AG10803 (cell line): ENCODE data around the gene ITFG1.

Experiments
- DNase-seq: peaks from one replicate; pipeline ENCODE4 v3.0.0; 2010; ENCODE audit warnings: low read depth
- H3K4me3 ChIP-seq: 2 replicates; pipeline ENCODE4 v1.5.1; 2011; ENCODE audit warnings: mild to moderate bottlenecking, low read length, control low read depth
- TF ChIP-seq, protein P1 (sequence below): conservative IDR thresholded peaks from 2 replicates; pipeline ENCODE4 v1.5.1; 2011; ENCODE audit warnings: mild to moderate bottlenecking, low read length, control low read depth, inconsistent platforms

The ITFG1 gene

DNA sequence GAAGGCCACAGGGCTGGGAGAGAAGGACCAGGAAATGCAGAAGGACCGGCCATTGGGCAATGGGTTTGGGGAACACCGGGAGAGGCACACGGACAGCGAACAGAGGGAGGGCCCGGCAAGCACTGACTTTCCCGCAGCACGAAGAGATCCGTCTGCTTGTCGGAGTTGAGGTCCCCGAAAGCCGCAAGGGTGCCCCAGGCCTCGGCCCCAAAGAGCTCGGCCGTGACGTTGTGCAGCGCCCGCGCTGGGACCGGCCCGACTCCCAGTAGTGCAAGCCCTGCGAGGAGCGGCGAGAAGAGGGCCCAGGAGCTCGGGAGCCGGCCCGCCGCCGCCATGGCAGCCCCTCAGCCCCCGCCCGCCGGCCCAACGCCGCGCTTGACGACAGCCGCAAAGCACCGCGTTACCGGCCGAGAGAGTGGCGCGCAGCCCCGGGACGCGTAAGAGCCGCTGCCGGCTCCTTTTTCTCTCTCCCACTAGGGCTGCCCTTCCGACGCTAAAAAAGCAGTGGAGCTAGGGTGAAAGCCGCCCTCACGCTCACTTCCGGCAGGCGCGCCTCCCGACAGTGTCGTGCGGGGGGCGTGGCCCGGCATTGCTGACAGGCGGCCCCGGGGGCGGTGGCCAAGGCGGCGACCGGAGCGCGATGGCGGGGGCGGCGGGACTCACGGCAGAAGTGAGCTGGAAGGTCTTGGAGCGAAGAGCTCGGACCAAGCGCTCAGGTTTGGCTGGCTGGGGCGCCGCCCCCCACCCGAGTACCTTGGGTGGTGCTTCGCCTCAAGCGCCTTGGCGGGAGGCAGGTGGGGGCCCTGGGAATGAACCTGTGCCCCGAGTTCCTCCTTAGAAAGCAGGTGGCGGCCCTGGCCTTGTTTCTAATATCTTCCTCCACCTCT is at the start of gene ITFG1, which contains the start of gene PHKB:
Gene ITFG1, minus strand, starts transcription at position 353 of the 887 bp plus-strand sequence. Its CDS starts 18 bp downstream, at position 335.
Gene PHKB, plus strand, starts transcription at position 621 of the 887 bp plus-strand sequence. Its CDS starts 20 bp downstream, at position 641.
- H3K4me3 ChIP-seq, result peak within 1 kb of the TSS; percentile 98
- TF ChIP-seq, protein P1, sequence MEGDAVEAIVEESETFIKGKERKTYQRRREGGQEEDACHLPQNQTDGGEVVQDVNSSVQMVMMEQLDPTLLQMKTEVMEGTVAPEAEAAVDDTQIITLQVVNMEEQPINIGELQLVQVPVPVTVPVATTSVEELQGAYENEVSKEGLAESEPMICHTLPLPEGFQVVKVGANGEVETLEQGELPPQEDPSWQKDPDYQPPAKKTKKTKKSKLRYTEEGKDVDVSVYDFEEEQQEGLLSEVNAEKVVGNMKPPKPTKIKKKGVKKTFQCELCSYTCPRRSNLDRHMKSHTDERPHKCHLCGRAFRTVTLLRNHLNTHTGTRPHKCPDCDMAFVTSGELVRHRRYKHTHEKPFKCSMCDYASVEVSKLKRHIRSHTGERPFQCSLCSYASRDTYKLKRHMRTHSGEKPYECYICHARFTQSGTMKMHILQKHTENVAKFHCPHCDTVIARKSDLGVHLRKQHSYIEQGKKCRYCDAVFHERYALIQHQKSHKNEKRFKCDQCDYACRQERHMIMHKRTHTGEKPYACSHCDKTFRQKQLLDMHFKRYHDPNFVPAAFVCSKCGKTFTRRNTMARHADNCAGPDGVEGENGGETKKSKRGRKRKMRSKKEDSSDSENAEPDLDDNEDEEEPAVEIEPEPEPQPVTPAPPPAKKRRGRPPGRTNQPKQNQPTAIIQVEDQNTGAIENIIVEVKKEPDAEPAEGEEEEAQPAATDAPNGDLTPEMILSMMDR, result no peak
- peak; percentile 92 for DNase-seq

DNA sequence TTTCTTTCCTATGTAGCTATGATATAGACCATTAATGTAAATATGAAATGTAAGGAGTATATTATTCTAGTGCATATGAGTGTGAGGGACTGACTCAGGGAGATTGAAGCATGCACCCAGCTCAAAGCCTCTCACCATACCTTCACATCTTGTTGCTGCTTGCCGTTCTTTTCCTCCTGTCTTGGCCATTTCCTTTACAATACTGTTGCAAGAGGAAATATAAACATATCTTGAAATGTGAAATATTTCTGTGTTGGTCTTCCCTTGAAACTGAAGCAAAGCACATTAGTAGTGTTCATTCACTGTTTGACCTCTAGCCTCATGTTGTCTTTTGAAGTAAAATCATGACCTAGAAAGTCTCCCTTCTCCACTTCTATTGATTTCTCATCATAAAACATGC is 46.8 kb upstream of the ITFG1 start:
- no peak overlapping the region for H3K4me3 ChIP-seq
- TF ChIP-seq, protein P1, result no peak
- DNase-seq, result no peak

DNA sequence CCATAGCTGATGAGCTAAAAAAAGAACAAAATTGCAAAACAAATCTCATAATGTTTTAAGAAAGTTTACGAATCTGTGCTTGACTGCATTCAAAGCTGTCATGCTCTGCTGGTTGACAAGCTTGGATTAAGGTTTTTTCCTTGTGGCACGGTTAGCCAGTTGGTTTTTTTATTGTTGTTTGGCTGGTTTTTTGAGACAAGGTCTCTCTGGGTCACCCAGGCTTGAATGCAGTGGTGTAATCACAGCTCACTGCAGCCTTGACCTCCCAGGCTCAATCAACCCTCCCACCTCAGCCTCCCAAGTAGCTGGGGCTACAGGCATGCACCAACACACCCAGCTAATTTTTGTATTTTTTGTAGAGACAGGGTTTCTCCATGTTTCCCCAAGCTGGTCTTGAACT is 45.9 kb upstream of the ITFG1 start:
- no peak for DNase-seq
- TF ChIP-seq, protein P1, result no peak

DNA sequence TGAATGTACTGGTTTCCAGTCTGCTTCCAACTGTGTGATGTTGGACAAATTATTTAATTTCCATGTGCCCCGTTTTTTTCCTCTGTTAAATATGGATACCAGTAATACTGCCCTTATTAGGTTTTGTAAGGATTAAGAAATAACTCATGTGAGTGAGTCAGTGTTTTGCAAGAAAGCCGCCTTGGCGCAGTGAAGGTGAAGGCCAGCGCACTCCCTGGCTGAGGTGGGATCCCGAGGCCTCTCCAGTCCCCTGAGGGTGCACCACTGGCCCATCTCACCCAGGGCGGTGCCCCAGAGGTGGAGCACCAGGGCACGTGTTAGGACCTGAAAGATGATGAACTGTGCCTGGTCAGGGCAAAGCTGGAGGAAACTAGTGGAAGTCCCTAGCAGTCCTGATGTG is 43.7 kb upstream of the ITFG1 start:
- DNase-seq, result no peak
- TF ChIP-seq, protein P1, result no peak
- H3K4me3 ChIP-seq, result no peak overlapping the region

More for the DNA sequence above, 45.9 kb upstream of the ITFG1 start:
- no peak overlapping the region for H3K4me3 ChIP-seq

DNA sequence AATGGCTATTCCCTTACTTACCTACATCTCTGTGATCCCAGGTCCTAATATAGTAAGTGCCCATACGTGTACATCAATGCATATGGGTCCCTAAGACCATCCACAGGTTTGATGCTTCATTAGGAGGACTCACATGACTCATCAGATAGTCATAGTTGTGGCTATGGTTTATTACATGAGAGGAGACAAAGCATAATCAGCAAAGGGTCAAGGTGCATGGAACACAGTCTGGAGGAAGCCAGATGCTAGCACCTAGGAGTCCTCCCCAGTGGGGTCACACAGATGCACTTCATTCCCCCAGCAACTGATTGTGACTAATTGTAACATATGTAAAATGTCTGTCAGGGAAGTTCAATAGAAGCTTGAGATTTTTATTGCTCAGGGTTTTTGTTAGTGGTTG is 43.1 kb upstream of the ITFG1 start:
- no peak for DNase-seq
- H3K4me3 ChIP-seq, result no peak overlapping the region
- TF ChIP-seq, protein P1, result no peak

DNA sequence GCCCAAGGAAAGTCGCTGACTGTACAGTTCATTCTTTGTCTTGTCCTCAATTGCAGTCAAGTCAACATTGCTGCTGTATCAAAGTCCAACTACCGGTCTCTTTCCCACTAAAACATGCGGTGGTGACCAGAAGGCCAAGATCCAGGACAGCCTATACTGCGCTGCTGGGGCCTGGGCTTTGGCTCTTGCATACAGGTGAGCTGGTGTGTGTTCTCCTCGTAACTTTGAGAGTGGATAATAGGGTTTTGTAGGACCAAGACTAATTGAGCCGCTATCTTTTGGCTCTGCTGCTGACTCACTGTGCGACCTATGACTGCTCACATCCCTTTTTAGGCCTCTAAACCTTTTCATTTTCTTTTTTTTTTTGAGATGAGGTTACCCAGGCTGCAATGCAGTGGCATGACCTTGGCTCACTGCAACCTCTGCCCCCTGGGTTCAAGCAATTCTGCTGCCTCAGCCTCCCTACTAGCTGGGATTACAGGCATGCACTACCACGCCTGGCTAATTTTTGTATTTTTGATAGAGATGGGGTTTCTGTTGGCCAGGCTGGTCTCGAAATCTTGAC is 38.9 kb upstream of the ITFG1 start:
- TF ChIP-seq, protein P1, result no peak
- no peak overlapping the region for H3K4me3 ChIP-seq
- no peak for DNase-seq
